SK-N-SH (cell line): ENCODE results near the gene MCC.

Experiments
- EP300 ChIP-seq, 2 experiments: IDR thresholded peaks; 2 replicates each; pipeline versions ENCODE4 v1.4.0 to v1.6.1; 2012; ENCODE audit warnings: borderline replicate concordance in 1 of 2, low read depth in 1 of 2, low read length in 1 of 2
- GABPA ChIP-seq: IDR thresholded peaks from 2 replicates; pipeline ENCODE4 v1.4.0; 2012; ENCODE audit warnings: low read depth, mild to moderate bottlenecking
- GATA2 ChIP-seq: sonication (generic); formaldehyde crosslinking; IDR thresholded peaks from 2 replicates; pipeline ENCODE4 v1.5.0; 2020; ENCODE audit warnings: mild to moderate bottlenecking, missing genetic modification reagents
- JUND ChIP-seq: IDR thresholded peaks from 2 replicates; pipeline ENCODE4 v1.4.0; 2012
- POLR2AphosphoS5 ChIP-seq: IDR thresholded peaks from 2 replicates; pipeline ENCODE4 v1.6.1; 2012; ENCODE audit warnings: low read depth, low read length
- RAD21 ChIP-seq: IDR thresholded peaks from 2 replicates; pipeline ENCODE4 v1.6.1; 2012; ENCODE audit warnings: mild to moderate bottlenecking, low read length
- RFX5 ChIP-seq: IDR thresholded peaks from 2 replicates; pipeline ENCODE4 v1.6.1; 2012; ENCODE audit warnings: mild to moderate bottlenecking, improper control_type of control experiment, low read length
- TAF1 ChIP-seq: IDR thresholded peaks from 2 replicates; pipeline ENCODE4 v1.6.1; 2012; ENCODE audit warnings: low read depth, mild to moderate bottlenecking, low read length, moderate library complexity, borderline replicate concordance
- YY1 ChIP-seq: IDR thresholded peaks from 2 replicates; pipeline ENCODE4 v1.4.0; 2012; ENCODE audit warnings: low read depth, mild to moderate bottlenecking
- TF ChIP-seq, protein P1 (sequence below): fragments of 200-600 bp; sonication (generic); IDR thresholded peaks from 2 replicates; pipeline ENCODE4 v1.6.1; 2017; ENCODE audit warnings: antibody characterized with exemption, mild to moderate bottlenecking, moderate library complexity
- TF ChIP-seq, protein P2 (sequence below): IDR thresholded peaks from 2 replicates; pipeline ENCODE4 v1.4.0; 2012; ENCODE audit warnings: low read depth, borderline replicate concordance
- TF ChIP-seq, protein P3 (sequence below): IDR thresholded peaks from 2 replicates; pipeline ENCODE4 v1.6.1; 2012; ENCODE audit warnings: mild to moderate bottlenecking, low read depth, low read length, moderate library complexity
- TF ChIP-seq, protein P4 (sequence below): IDR thresholded peaks from 2 replicates; pipeline ENCODE4; 2012
- TF ChIP-seq, protein P5 (sequence below): fragments of 150-350 bp; IDR thresholded peaks from 2 replicates; pipeline ENCODE4 v1.6.1; 2017; ENCODE audit warnings: antibody characterized with exemption, low read length, low read depth, borderline replicate concordance

DNA sequence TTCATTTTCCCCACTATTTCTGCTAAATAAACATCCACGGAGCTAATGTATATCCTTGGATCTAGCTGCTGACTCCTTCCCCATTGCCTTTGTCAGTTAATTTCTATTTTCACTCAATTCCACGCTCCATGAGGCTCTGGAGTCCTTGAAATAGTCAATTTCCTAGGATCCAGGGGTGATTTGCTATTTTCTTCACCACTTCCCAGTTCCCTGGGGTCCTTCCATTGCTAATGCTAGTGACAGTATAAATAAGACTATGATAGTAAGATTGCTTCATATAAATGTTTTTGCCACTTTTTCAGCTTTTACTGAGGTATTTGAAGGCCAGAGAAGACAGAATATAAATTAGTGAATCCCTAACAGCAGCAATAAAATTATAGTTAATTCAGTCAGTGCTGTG lies 66.6 kb downstream of the MCC start:
- TF ChIP-seq POLR2AphosphoS5 (no peak), RFX5 (no peak), EP300 (IDR thresholded peaks at IDR 0.05; ENCODE audit: borderline replicate concordance in 1 of 2, low read depth in 1 of 2, low read length in 1 of 2) (no peak), RAD21 (no peak), TAF1 (no peak), YY1 (no peak), GABPA (no peak), GATA2 (CRISPR knock-in tag) (no peak), JUND (no peak)
- TF ChIP-seq, protein P1, sequence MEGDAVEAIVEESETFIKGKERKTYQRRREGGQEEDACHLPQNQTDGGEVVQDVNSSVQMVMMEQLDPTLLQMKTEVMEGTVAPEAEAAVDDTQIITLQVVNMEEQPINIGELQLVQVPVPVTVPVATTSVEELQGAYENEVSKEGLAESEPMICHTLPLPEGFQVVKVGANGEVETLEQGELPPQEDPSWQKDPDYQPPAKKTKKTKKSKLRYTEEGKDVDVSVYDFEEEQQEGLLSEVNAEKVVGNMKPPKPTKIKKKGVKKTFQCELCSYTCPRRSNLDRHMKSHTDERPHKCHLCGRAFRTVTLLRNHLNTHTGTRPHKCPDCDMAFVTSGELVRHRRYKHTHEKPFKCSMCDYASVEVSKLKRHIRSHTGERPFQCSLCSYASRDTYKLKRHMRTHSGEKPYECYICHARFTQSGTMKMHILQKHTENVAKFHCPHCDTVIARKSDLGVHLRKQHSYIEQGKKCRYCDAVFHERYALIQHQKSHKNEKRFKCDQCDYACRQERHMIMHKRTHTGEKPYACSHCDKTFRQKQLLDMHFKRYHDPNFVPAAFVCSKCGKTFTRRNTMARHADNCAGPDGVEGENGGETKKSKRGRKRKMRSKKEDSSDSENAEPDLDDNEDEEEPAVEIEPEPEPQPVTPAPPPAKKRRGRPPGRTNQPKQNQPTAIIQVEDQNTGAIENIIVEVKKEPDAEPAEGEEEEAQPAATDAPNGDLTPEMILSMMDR: no peak
- TF ChIP-seq, protein P2, sequence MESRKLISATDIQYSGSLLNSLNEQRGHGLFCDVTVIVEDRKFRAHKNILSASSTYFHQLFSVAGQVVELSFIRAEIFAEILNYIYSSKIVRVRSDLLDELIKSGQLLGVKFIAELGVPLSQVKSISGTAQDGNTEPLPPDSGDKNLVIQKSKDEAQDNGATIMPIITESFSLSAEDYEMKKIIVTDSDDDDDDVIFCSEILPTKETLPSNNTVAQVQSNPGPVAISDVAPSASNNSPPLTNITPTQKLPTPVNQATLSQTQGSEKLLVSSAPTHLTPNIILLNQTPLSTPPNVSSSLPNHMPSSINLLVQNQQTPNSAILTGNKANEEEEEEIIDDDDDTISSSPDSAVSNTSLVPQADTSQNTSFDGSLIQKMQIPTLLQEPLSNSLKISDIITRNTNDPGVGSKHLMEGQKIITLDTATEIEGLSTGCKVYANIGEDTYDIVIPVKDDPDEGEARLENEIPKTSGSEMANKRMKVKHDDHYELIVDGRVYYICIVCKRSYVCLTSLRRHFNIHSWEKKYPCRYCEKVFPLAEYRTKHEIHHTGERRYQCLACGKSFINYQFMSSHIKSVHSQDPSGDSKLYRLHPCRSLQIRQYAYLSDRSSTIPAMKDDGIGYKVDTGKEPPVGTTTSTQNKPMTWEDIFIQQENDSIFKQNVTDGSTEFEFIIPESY: no peak
- TF ChIP-seq, protein P3, sequence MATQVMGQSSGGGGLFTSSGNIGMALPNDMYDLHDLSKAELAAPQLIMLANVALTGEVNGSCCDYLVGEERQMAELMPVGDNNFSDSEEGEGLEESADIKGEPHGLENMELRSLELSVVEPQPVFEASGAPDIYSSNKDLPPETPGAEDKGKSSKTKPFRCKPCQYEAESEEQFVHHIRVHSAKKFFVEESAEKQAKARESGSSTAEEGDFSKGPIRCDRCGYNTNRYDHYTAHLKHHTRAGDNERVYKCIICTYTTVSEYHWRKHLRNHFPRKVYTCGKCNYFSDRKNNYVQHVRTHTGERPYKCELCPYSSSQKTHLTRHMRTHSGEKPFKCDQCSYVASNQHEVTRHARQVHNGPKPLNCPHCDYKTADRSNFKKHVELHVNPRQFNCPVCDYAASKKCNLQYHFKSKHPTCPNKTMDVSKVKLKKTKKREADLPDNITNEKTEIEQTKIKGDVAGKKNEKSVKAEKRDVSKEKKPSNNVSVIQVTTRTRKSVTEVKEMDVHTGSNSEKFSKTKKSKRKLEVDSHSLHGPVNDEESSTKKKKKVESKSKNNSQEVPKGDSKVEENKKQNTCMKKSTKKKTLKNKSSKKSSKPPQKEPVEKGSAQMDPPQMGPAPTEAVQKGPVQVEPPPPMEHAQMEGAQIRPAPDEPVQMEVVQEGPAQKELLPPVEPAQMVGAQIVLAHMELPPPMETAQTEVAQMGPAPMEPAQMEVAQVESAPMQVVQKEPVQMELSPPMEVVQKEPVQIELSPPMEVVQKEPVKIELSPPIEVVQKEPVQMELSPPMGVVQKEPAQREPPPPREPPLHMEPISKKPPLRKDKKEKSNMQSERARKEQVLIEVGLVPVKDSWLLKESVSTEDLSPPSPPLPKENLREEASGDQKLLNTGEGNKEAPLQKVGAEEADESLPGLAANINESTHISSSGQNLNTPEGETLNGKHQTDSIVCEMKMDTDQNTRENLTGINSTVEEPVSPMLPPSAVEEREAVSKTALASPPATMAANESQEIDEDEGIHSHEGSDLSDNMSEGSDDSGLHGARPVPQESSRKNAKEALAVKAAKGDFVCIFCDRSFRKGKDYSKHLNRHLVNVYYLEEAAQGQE: no peak
- TF ChIP-seq, protein P4, sequence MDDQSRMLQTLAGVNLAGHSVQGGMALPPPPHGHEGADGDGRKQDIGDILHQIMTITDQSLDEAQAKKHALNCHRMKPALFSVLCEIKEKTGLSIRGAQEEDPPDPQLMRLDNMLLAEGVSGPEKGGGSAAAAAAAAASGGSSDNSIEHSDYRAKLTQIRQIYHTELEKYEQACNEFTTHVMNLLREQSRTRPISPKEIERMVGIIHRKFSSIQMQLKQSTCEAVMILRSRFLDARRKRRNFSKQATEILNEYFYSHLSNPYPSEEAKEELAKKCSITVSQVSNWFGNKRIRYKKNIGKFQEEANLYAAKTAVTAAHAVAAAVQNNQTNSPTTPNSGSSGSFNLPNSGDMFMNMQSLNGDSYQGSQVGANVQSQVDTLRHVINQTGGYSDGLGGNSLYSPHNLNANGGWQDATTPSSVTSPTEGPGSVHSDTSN: no peak
- TF ChIP-seq, protein P5, sequence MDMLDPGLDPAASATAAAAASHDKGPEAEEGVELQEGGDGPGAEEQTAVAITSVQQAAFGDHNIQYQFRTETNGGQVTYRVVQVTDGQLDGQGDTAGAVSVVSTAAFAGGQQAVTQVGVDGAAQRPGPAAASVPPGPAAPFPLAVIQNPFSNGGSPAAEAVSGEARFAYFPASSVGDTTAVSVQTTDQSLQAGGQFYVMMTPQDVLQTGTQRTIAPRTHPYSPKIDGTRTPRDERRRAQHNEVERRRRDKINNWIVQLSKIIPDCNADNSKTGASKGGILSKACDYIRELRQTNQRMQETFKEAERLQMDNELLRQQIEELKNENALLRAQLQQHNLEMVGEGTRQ: no peak
